GM21529 (cell line): ENCODE measurements around the gene DYNC1I1.

Experiments used
- ATAC-seq: cut with Tn5 transposase; IDR thresholded peaks from one replicate; pipeline ENCODE4 v1.9.1; 2021; ENCODE audit not compliant: unreplicated experiment

DYNC1I1 gene

GRCh38 chr7:95847061-95847460, 74.7 kb downstream of the DYNC1I1 start:
- no peak for ATAC-seq

GRCh38 chr7:95859429-95859828, 87.1 kb downstream of the DYNC1I1 start:
- no peak for ATAC-seq

GRCh38 chr7:95861041-95861440, 88.7 kb downstream of the DYNC1I1 start:
- ATAC-seq: no peak

GRCh38 chr7:95863623-95864022, 91.3 kb downstream of the DYNC1I1 start:
- ATAC-seq: no peak

GRCh38 chr7:95865716-95866371, 93.5 kb downstream of the DYNC1I1 start:
- no peak for ATAC-seq

GRCh38 chr7:95867309-95867708, 95.0 kb downstream of the DYNC1I1 start:
- peak; percentile 96 for ATAC-seq

- peak; percentile 57 for ATAC-seq
These were observed 98.9 kb downstream of the DYNC1I1 start for GRCh38 chr7:95871075-95871848.

GRCh38 chr7:95871896-95872295, 99.5 kb downstream of the DYNC1I1 start:
- ATAC-seq: no peak

- no peak for ATAC-seq
These were observed 101.8 kb downstream of the DYNC1I1 start for GRCh38 chr7:95874129-95874528.

- no peak for ATAC-seq
These were observed 102.3 kb downstream of the DYNC1I1 start for GRCh38 chr7:95874541-95875265.

- ATAC-seq: no peak
These were observed 103.2 kb downstream of the DYNC1I1 start for GRCh38 chr7:95875519-95875918.

- ATAC-seq: no peak
These were observed 106.3 kb downstream of the DYNC1I1 start for GRCh38 chr7:95878677-95879076.

GRCh38 chr7:95881597-95881996, 109.2 kb downstream of the DYNC1I1 start:
- no peak for ATAC-seq

GRCh38 chr7:95883217-95883616, 110.9 kb downstream of the DYNC1I1 start:
- no peak for ATAC-seq

- no peak for ATAC-seq
These were observed 114.2 kb downstream of the DYNC1I1 start for GRCh38 chr7:95886501-95887090.

- ATAC-seq: no peak
These were observed 121.1 kb downstream of the DYNC1I1 start for GRCh38 chr7:95893484-95893883.

GRCh38 chr7:95897557-95898251, 125.3 kb downstream of the DYNC1I1 start:
- no peak for ATAC-seq

GRCh38 chr7:95899919-95900513, 127.7 kb downstream of the DYNC1I1 start:
- no peak for ATAC-seq

- ATAC-seq: no peak
These were observed 128.7 kb downstream of the DYNC1I1 start for GRCh38 chr7:95901006-95901405.

GRCh38 chr7:95904099-95904498, 131.7 kb downstream of the DYNC1I1 start:
- ATAC-seq: no peak
